Body of pancreas (tissue), 4 donors: ENCODE results near the gene ACVR1.

ENCODE experiments used
- POLR2A ChIP-seq, 3 donors: fragments of 450-650 bp; IDR thresholded peaks; one replicate each; pipeline ENCODE4 v1.6.1; 2016; ENCODE audit warnings: antibody characterized with exemption in 3 of 3, mild to moderate bottlenecking in 2 of 3
- TF ChIP-seq, protein P1 (sequence below), 7 experiments: fragments of 450-650 bp in 4 of 7; fragments of 200-600 bp in 3 of 7; sonication (generic) in 3 of 7; IDR thresholded peaks; one replicate each; pipeline ENCODE4 v1.5.1; 2016 to 2019; ENCODE audit warnings: antibody characterized with exemption in 7 of 7

DNA sequence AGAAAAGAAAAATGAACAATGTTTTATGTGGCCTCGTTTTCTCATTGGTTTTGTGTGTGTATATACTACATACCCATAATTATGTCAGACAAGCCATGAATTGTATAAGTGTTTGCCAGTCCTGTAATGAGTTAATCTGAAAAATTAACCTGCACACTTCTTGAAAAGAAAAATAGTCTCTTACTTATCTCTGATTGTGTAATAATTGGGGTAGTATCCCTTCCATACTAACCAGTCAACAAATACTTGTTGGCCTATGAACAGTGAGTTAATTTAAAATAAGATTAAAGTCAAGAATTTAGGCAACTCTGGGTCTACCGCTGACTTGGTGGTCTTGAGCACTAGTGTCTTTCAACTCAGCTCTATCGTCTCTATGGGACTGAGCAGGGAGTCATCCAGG lies 48.8 kb downstream of the ACVR1 start:
- TF ChIP-seq, protein P1, sequence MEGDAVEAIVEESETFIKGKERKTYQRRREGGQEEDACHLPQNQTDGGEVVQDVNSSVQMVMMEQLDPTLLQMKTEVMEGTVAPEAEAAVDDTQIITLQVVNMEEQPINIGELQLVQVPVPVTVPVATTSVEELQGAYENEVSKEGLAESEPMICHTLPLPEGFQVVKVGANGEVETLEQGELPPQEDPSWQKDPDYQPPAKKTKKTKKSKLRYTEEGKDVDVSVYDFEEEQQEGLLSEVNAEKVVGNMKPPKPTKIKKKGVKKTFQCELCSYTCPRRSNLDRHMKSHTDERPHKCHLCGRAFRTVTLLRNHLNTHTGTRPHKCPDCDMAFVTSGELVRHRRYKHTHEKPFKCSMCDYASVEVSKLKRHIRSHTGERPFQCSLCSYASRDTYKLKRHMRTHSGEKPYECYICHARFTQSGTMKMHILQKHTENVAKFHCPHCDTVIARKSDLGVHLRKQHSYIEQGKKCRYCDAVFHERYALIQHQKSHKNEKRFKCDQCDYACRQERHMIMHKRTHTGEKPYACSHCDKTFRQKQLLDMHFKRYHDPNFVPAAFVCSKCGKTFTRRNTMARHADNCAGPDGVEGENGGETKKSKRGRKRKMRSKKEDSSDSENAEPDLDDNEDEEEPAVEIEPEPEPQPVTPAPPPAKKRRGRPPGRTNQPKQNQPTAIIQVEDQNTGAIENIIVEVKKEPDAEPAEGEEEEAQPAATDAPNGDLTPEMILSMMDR (IDR thresholded peaks at IDR 0.05): no peak
- TF ChIP-seq POLR2A (IDR thresholded peaks at IDR 0.05): no peak
